Measurements from ENCODE around the gene CTDSP2. TPM values are rescaled to one million over a fixed set of nuclear protein-coding genes. Genes with fewer than 3 reads are reported as not detected.
"Not testable (repeated sequence)": the region's sequence is repeated elsewhere in the genome, so short reads cannot be mapped to it uniquely, and the experiment has no call there.

The CTDSP2 gene
- total RNA-seq, 2 donors from 2014 or later = 170 to 222 TPM

- Histone ChIP-seq H3K27ac (peak overlapping the region; percentile 98), H3K4me1 (ENCODE audit: control insufficient read depth in 1 of 2, low read depth in 2 of 2) (peaks cover 49 to 86% of the 10 kb centered on the region in 2 donors), H3K27me3 (replicated peaks; ENCODE audit: insufficient read depth) (no peaks in the 10 kb centered on the region), H3K36me3 (no peaks in the 10 kb centered on the region), H3K4me3 (peak overlapping the region; percentile 66), H3K9me3 (no peaks in the 10 kb centered on the region)
- TF ChIP-seq CTCF (IDR thresholded peaks at IDR 0.05) = no peak
- DNase-seq (ENCODE audit: low spot score) (peak; percentile 79), ATAC-seq (ENCODE audit: insufficient number of reproducible peaks, low FRiP score, low read depth) (peak; percentile 44)
Measured at GRCh38 chr12:57889500-57889989, 43.0 kb upstream of the CTDSP2 start.

- DNase-seq (ENCODE audit: low spot score) (peak; percentile 57), ATAC-seq (ENCODE audit: insufficient number of reproducible peaks, low FRiP score, low read depth) (peak; percentile 33)
- no peaks in the 10 kb centered on the region for H3K27me3 ChIP-seq (replicated peaks; ENCODE audit: insufficient read depth)
- no peak for TF ChIP-seq CTCF (IDR thresholded peaks at IDR 0.05)
- H3K36me3 ChIP-seq = no peaks in the 10 kb centered on the region
- peak overlapping the region; percentile 98 for H3K27ac ChIP-seq
- no peaks in the 10 kb centered on the region for H3K9me3 ChIP-seq
- H3K4me1 ChIP-seq (ENCODE audit: control insufficient read depth in 1 of 2, low read depth in 2 of 2) = peaks cover 42 to 77% of the 10 kb centered on the region in 2 donors
- H3K4me3 ChIP-seq = peak overlapping the region; percentile 66
Measured at GRCh38 chr12:57888409-57889157, 42.1 kb upstream of the CTDSP2 start.

GRCh38 chr12:57887631-57888408 is 41.3 kb upstream of the CTDSP2 start:
- H3K27me3 ChIP-seq (replicated peaks; ENCODE audit: insufficient read depth) = no peaks in the 10 kb centered on the region
- peak overlapping the region; percentile 66 for H3K4me3 ChIP-seq
- H3K27ac ChIP-seq = peak overlapping the region; percentile 98
- peak; percentile 51 for ATAC-seq (ENCODE audit: insufficient number of reproducible peaks, low FRiP score, low read depth)
- no peak for TF ChIP-seq CTCF (IDR thresholded peaks at IDR 0.05)
- H3K36me3 ChIP-seq = no peaks in the 10 kb centered on the region
- H3K4me1 ChIP-seq (ENCODE audit: control insufficient read depth in 1 of 2, low read depth in 2 of 2) = peaks cover 34 to 69% of the 10 kb centered on the region in 2 donors
- peak; percentile 51 for DNase-seq (ENCODE audit: low spot score)
- no peaks in the 10 kb centered on the region for H3K9me3 ChIP-seq

- DNase-seq (ENCODE audit: low spot score); H3K27me3 ChIP-seq (replicated peaks; ENCODE audit: insufficient read depth); ATAC-seq (ENCODE audit: insufficient number of reproducible peaks, low FRiP score, low read depth); H3K9me3 ChIP-seq; H3K4me3 ChIP-seq; H3K36me3 ChIP-seq: not testable (repeated sequence)
- Histone ChIP-seq H3K4me1 (ENCODE audit: control insufficient read depth in 1 of 2, low read depth in 2 of 2) (peaks cover 28 to 60% of the 10 kb centered on the region in 2 donors), H3K27ac (peak overlapping the region; percentile 98)
Measured at GRCh38 chr12:57886964-57887363, 40.4 kb upstream of the CTDSP2 start.

- DNase-seq (ENCODE audit: low spot score) = no peak
- H3K27me3 ChIP-seq (replicated peaks; ENCODE audit: insufficient read depth) = no peaks in the 10 kb centered on the region
- no peaks in the 10 kb centered on the region for H3K36me3 ChIP-seq
- no peak overlapping the region for H3K4me3 ChIP-seq
- H3K9me3 ChIP-seq = no peaks in the 10 kb centered on the region
- peaks cover 28 to 56% of the 10 kb centered on the region in 2 donors for H3K4me1 ChIP-seq (ENCODE audit: control insufficient read depth in 1 of 2, low read depth in 2 of 2)
- no peak for TF ChIP-seq CTCF (IDR thresholded peaks at IDR 0.05)
- H3K27ac ChIP-seq = peak overlapping the region; percentile 98
- ATAC-seq (ENCODE audit: insufficient number of reproducible peaks, low FRiP score, low read depth) = no peak
Measured at GRCh38 chr12:57886542-57886941, 40.0 kb upstream of the CTDSP2 start.
